ENCODE measurements around the gene KCNQ5.
"Not testable (repeated sequence)": the region's sequence is repeated elsewhere in the genome, so short reads cannot be mapped to it uniquely, and the experiment has no call there.

The KCNQ5 gene

GRCh38 chr6:72963946-72964345 lies 342.1 kb downstream of the KCNQ5 start:
- no peak for FAIRE-seq

GRCh38 chr6:72966628-72967280 lies 344.9 kb downstream of the KCNQ5 start:
- FAIRE-seq: no peak

GRCh38 chr6:72967329-72967728 lies 345.5 kb downstream of the KCNQ5 start:
- no peak for FAIRE-seq

- FAIRE-seq: no peak
These were observed 346.8 kb downstream of the KCNQ5 start for GRCh38 chr6:72968704-72969103.

GRCh38 chr6:72969666-72970065 lies 347.8 kb downstream of the KCNQ5 start:
- FAIRE-seq: no peak

- FAIRE-seq: no peak
These were observed 350.7 kb downstream of the KCNQ5 start for GRCh38 chr6:72972579-72972978.

GRCh38 chr6:72974276-72974675 lies 352.4 kb downstream of the KCNQ5 start:
- FAIRE-seq: no peak

- no peak for FAIRE-seq
These were observed 353.5 kb downstream of the KCNQ5 start for GRCh38 chr6:72975352-72975752.

- FAIRE-seq: no peak
These were observed 354.6 kb downstream of the KCNQ5 start for GRCh38 chr6:72976484-72976883.

- no peak for FAIRE-seq
These were observed 355.2 kb downstream of the KCNQ5 start for GRCh38 chr6:72977114-72977513.

GRCh38 chr6:72978808-72979207 lies 356.9 kb downstream of the KCNQ5 start:
- not testable (repeated sequence) for FAIRE-seq

GRCh38 chr6:72984189-72984831 lies 362.4 kb downstream of the KCNQ5 start:
- FAIRE-seq: not testable (repeated sequence)

GRCh38 chr6:72984981-72985665 lies 363.3 kb downstream of the KCNQ5 start:
- FAIRE-seq: no peak

- no peak for FAIRE-seq
These were observed 365.4 kb downstream of the KCNQ5 start for GRCh38 chr6:72987301-72987700.

GRCh38 chr6:72999995-73000394 lies 378.1 kb downstream of the KCNQ5 start:
- no peak for FAIRE-seq

- FAIRE-seq: no peak
These were observed 378.6 kb downstream of the KCNQ5 start for GRCh38 chr6:73000460-73000859.

GRCh38 chr6:73002588-73002987 lies 380.7 kb downstream of the KCNQ5 start:
- no peak for FAIRE-seq

GRCh38 chr6:73003302-73003701 lies 381.4 kb downstream of the KCNQ5 start:
- FAIRE-seq: no peak

GRCh38 chr6:73004231-73004630 lies 382.4 kb downstream of the KCNQ5 start:
- FAIRE-seq: no peak

GRCh38 chr6:73004861-73005260 lies 383.0 kb downstream of the KCNQ5 start:
- FAIRE-seq: no peak

GRCh38 chr6:73006146-73006545 lies 384.3 kb downstream of the KCNQ5 start:
- FAIRE-seq: no peak

GRCh38 chr6:73011945-73012344 lies 390.1 kb downstream of the KCNQ5 start:
- no peak for FAIRE-seq

- no peak for FAIRE-seq
These were observed 395.6 kb downstream of the KCNQ5 start for GRCh38 chr6:73017476-73017875.

- no peak for FAIRE-seq
These were observed 402.7 kb downstream of the KCNQ5 start for GRCh38 chr6:73024598-73024997.
